Sigmoid colon (tissue), 7 donors: ENCODE results near the gene MISP3. TPM values are rescaled to one million over a fixed set of nuclear protein-coding genes. Genes with fewer than 3 reads are reported as not detected.

Experiments used
- DNase-seq: peaks from one replicate; pipeline ENCODE4 v3.0.0-alpha.2; 2019
- H3K27ac ChIP-seq, 4 donors: fragments of 200-600 bp; sonication (generic); one replicate each; pipeline ENCODE4 v1.5.1; 2016 to 2019; ENCODE audit warnings: mild to moderate bottlenecking in 1 of 4
- H3K27me3 ChIP-seq, 3 donors: fragments of 200-600 bp; sonication (generic); one replicate each; pipeline ENCODE4 v1.5.1; 2019; ENCODE audit warnings: mild to moderate bottlenecking in 1 of 3
- H3K36me3 ChIP-seq, 4 donors: fragments of 200-600 bp; sonication (generic); one replicate each; pipeline ENCODE4 v1.5.1; 2016 to 2019
- H3K4me1 ChIP-seq, 4 donors: fragments of 200-600 bp; sonication (generic); one replicate each; pipeline ENCODE4 v1.5.1; 2017 to 2019
- H3K4me3 ChIP-seq, 4 donors: fragments of 200-600 bp; sonication (generic); one replicate each; pipeline ENCODE4 v1.5.1; 2017 to 2019; ENCODE audit warnings: mild to moderate bottlenecking in 2 of 4, moderate library complexity in 1 of 4
- H3K9me3 ChIP-seq, 4 donors: fragments of 200-600 bp in 3 of 4; sonication (generic) in 3 of 4; one replicate each; pipeline versions ENCODE4 v1.5.1 to v1.6.1; 2013 to 2019
- CTCF ChIP-seq, 4 experiments: fragments of 450-650 bp in 3 of 4; fragments of 200-600 bp in 1 of 4; IDR thresholded peaks; one replicate each; pipeline ENCODE4 v1.5.1; 2016 to 2019; ENCODE audit warnings: antibody characterized with exemption in 4 of 4, mild to moderate bottlenecking in 3 of 4, moderate library complexity in 2 of 4
- EP300 ChIP-seq, 4 donors: sonication (generic); formaldehyde crosslinking; IDR thresholded peaks; one replicate each; pipeline ENCODE4 v1.6.1; 2017; ENCODE audit warnings: antibody characterized with exemption in 4 of 4
- POLR2A ChIP-seq, 2 donors: fragments of 450-650 bp; IDR thresholded peaks; one replicate each; pipeline ENCODE4 v1.6.1; 2016; ENCODE audit warnings: antibody characterized with exemption in 2 of 2, mild to moderate bottlenecking in 2 of 2, moderate library complexity in 2 of 2
- POLR2AphosphoS5 ChIP-seq, 4 donors: sonication (generic); formaldehyde crosslinking; IDR thresholded peaks; one replicate each; pipeline ENCODE4 v1.6.1; 2017; ENCODE audit warnings: antibody characterized with exemption in 4 of 4
- WGBS, 2 donors: extraction: QIAGEN DNeasy Blood & Tissue Kit; methylation state at CpG; one replicate each; pipeline ENCODE4 v1.1.7; 2013; 5-methylcytosine and 5-hydroxymethylcytosine counted together
- intact Hi-C: fragments of 100-400 bp; cut with DNase I; formaldehyde crosslinking; loops from one replicate; pipeline ENCODE4 v1.15.1; 2023
- polyA plus RNA-seq, 3 donors: library from polyadenylated mRNA; stranded (reverse); fragments of 200-250 nt; gene quantifications; one replicate each; pipeline ENCODE4 v1.2.3, GENCODE V29; 2013
- total RNA-seq, 4 donors: library from RNA; depleted of rRNA; stranded (reverse); fragments of >200 nt; gene quantifications; one replicate each; pipeline ENCODE4 v1.1.0, GENCODE V29; 2016
- donor health status: healthy with polysubstance abuse.
- donor health status: Bipolar disorder and iron deficiency.
- donor health status: healthy.

The MISP3 gene
- total and polyA plus RNA-seq, 7 donors, result 1.4 to 26.4 (median 3.8) TPM

- H3K27ac ChIP-seq, result no peak overlapping the region
These were observed 15.7 kb upstream of the MISP3 start for GRCh38 chr19:14056741-14057356.

GRCh38 chr19:14058182-14059092 lies 14.1 kb upstream of the MISP3 start:
- Histone ChIP-seq H3K9me3 (no peaks in the 10 kb centered on the region), H3K36me3 (no peaks in the 10 kb centered on the region), H3K27me3 (peaks cover 14 to 63% (median 51%) of the 10 kb centered on the region in 3 donors), H3K27ac (no peak overlapping the region), H3K4me3 (no peak overlapping the region), H3K4me1 (peaks cover 0 to 16% (median 9%) of the 10 kb centered on the region in 4 donors)
- intact Hi-C loops, result no loop called here
- WGBS, 2 donors, result 29 to 30% methylated on average over 17 of the region's 17 CpGs
- TF ChIP-seq POLR2AphosphoS5 (IDR thresholded peaks at IDR 0.05) (no peak), CTCF (IDR thresholded peaks at IDR 0.05) (no peak), EP300 (IDR thresholded peaks at IDR 0.05) (no peak), POLR2A (IDR thresholded peaks at IDR 0.05) (no peak)
- no peak for DNase-seq

More at GRCh38 chr19:14056741-14057356, 15.7 kb upstream of the MISP3 start:
- peaks cover 11 to 52% (median 49%) of the 10 kb centered on the region in 3 donors for H3K27me3 ChIP-seq
- H3K36me3 ChIP-seq, result no peaks in the 10 kb centered on the region
- 25 to 38% methylated on average over 19 of the region's 19 CpGs for WGBS, 2 donors
- no peak for DNase-seq
- no peaks in the 10 kb centered on the region for H3K9me3 ChIP-seq
- H3K4me1 ChIP-seq, result peaks cover 0 to 16% (median 9%) of the 10 kb centered on the region in 4 donors
- H3K4me3 ChIP-seq, result peak overlapping the region in 3 of 4 donors; percentile 31 to 45 (median 42)
- TF ChIP-seq POLR2A (IDR thresholded peaks at IDR 0.05), result no peak
- no peak for TF ChIP-seq EP300 (IDR thresholded peaks at IDR 0.05)
- TF ChIP-seq CTCF (IDR thresholded peaks at IDR 0.05), result no peak
- TF ChIP-seq POLR2AphosphoS5 (IDR thresholded peaks at IDR 0.05), result no peak
- intact Hi-C loops, result no loop called here

- Histone ChIP-seq H3K4me1 (peaks cover 0 to 16% (median 9%) of the 10 kb centered on the region in 4 donors), H3K9me3 (no peaks in the 10 kb centered on the region), H3K4me3 (no peak overlapping the region), H3K27me3 (peaks cover 14 to 63% (median 51%) of the 10 kb centered on the region in 3 donors), H3K36me3 (no peaks in the 10 kb centered on the region), H3K27ac (no peak overlapping the region)
- intact Hi-C loops, result no loop called here
- DNase-seq, result no peak
- TF ChIP-seq POLR2AphosphoS5 (IDR thresholded peaks at IDR 0.05) (no peak), CTCF (IDR thresholded peaks at IDR 0.05) (peak in 2 of 4 experiments; percentile 27 to 47)
- 18 to 21% methylated on average over 15 of the region's 15 CpGs for WGBS, 2 donors
These were observed 13.5 kb upstream of the MISP3 start for GRCh38 chr19:14059093-14059480.

GRCh38 chr19:14059652-14060155 lies 12.9 kb upstream of the MISP3 start:
- DNase-seq, result no peak
- Histone ChIP-seq H3K4me3 (no peak overlapping the region), H3K27me3 (peaks cover 14 to 63% (median 51%) of the 10 kb centered on the region in 3 donors), H3K9me3 (no peaks in the 10 kb centered on the region), H3K36me3 (no peaks in the 10 kb centered on the region), H3K4me1 (peaks cover 0 to 16% (median 9%) of the 10 kb centered on the region in 4 donors), H3K27ac (no peak overlapping the region)
- WGBS, 2 donors, result 31 to 54% methylated on average over 8 of the region's 8 CpGs
- TF ChIP-seq EP300 (IDR thresholded peaks at IDR 0.05), result no peak
- no peak for TF ChIP-seq POLR2A (IDR thresholded peaks at IDR 0.05)
- TF ChIP-seq POLR2AphosphoS5 (IDR thresholded peaks at IDR 0.05), result no peak
- TF ChIP-seq CTCF (IDR thresholded peaks at IDR 0.05), result no peak
- intact Hi-C loops, result no loop called here
